ENCODE data around the gene ZNF100.
A peak's percentile ranks its signal among the peaks of the same experiment; 100 is the strongest.
"Not testable (repeated sequence)": the region's sequence is repeated elsewhere in the genome, so short reads cannot be mapped to it uniquely, and the experiment has no call there.

ZNF100 gene

GRCh38 chr19:21766705-21767064 lies 694 bp downstream of the ZNF100 start:
- H3K4me3 ChIP-seq (ENCODE audit: low read depth, low read length), result peak overlapping the region; percentile 97
- POLR2A ChIA-PET, result interaction anchor here (1.2 to 1.6 kb wide), 9 partner anchors 10 to 1715 kb away, joined by 3 to 26 read pairs (median 6); partner anchors contain the start of genes ZNF43, ZNF431 and ZNF708
- TF ChIP-seq SP2 (tag by site-specific recombination; IDR thresholded peaks at IDR 0.05), result peak; percentile 27
- not testable (repeated sequence) for H3K9me3 ChIP-seq (ENCODE audit: control insufficient read depth, insufficient read depth, low read depth, low read length); H3K27ac ChIP-seq (ENCODE audit: extremely low read depth, low read depth, low read length); H3K4me1 ChIP-seq (ENCODE audit: control insufficient read depth, insufficient read depth, low read length)
- H3K36me3 ChIP-seq (ENCODE audit: control insufficient read depth in 2 of 2, insufficient read depth in 1 of 2, low read length in 2 of 2), result peaks cover 11 to 43% of the 10 kb centered on the region in 2 experiments; a peak in 2 of 3 replicates
- CTCF ChIA-PET, result interaction anchor here (0.6 kb wide), 1 partner anchor 377 kb away, joined by 3 read pairs; no protein-coding TSS in a partner anchor

- POLR2A ChIA-PET, result no interaction called here
- no peak overlapping the region for H3K4me3 ChIP-seq (ENCODE audit: low read depth, low read length)
These were observed 2.2 kb downstream of the ZNF100 start for GRCh38 chr19:21765151-21765550.

GRCh38 chr19:21761547-21761946 lies 5.8 kb downstream of the ZNF100 start:
- H3K4me1 ChIP-seq (ENCODE audit: control insufficient read depth, insufficient read depth, low read length); H3K9me3 ChIP-seq (ENCODE audit: control insufficient read depth, insufficient read depth, low read depth, low read length); H3K4me3 ChIP-seq (ENCODE audit: low read depth, low read length); H3K27ac ChIP-seq (ENCODE audit: extremely low read depth, low read depth, low read length); POLR2A ChIA-PET; CTCF ChIA-PET: not testable (repeated sequence)
- H3K36me3 ChIP-seq (ENCODE audit: control insufficient read depth in 2 of 2, insufficient read depth in 1 of 2, low read length in 2 of 2), result peaks cover 32 to 93% of the 10 kb centered on the region in 2 experiments

More at GRCh38 chr19:21765151-21765550, 2.2 kb downstream of the ZNF100 start:
- Histone ChIP-seq H3K4me1 (ENCODE audit: control insufficient read depth, insufficient read depth, low read length) (no peaks in the 10 kb centered on the region), H3K27ac (ENCODE audit: extremely low read depth, low read depth, low read length) (no peak overlapping the region), H3K9me3 (ENCODE audit: control insufficient read depth, insufficient read depth, low read depth, low read length) (no peaks in the 10 kb centered on the region), H3K36me3 (ENCODE audit: control insufficient read depth in 2 of 2, insufficient read depth in 1 of 2, low read length in 2 of 2) (peaks cover 20 to 57% of the 10 kb centered on the region in 2 experiments)
- CTCF ChIA-PET, result no interaction called here
- TF ChIP-seq KLF7 (tag by site-specific recombination; IDR thresholded peaks at IDR 0.05; ENCODE audit: borderline replicate concordance) (no peak), EGR2 (tag by site-specific recombination; IDR thresholded peaks at IDR 0.05; ENCODE audit: low read depth) (peak; percentile 26; the same call in 1 of the 2 replicates), ZNF561 (tag by site-specific recombination; IDR thresholded peaks at IDR 0.05; ENCODE audit: borderline replicate concordance) (no peak), OSR2 (tag by site-specific recombination; IDR thresholded peaks at IDR 0.05) (no peak), ZNF280D (tag by site-specific recombination; IDR thresholded peaks at IDR 0.05) (no peak), ZNF133 (tag by site-specific recombination; IDR thresholded peaks at IDR 0.05) (no peak)

GRCh38 chr19:21758296-21758695 lies 9.1 kb downstream of the ZNF100 start:
- TF ChIP-seq ZNF768 (tag by site-specific recombination; IDR thresholded peaks at IDR 0.05), result no peak
- no peak for TF ChIP-seq ZNF776 (tag by site-specific recombination; IDR thresholded peaks at IDR 0.05; ENCODE audit: borderline replicate concordance)
- TF ChIP-seq RBAK (tag by site-specific recombination; IDR thresholded peaks at IDR 0.05), result no peak
- no peak for TF ChIP-seq ZFP3 (tag by site-specific recombination; IDR thresholded peaks at IDR 0.05; ENCODE audit: low read depth)
- no peak for TF ChIP-seq IKZF3 (tag by site-specific recombination; IDR thresholded peaks at IDR 0.05)
- TF ChIP-seq ZNF645 (tag by site-specific recombination; IDR thresholded peaks at IDR 0.05), result no peak
- no peak for TF ChIP-seq ZNF169 (tag by site-specific recombination; IDR thresholded peaks at IDR 0.05)
- TF ChIP-seq ZNF184 (tag by site-specific recombination; IDR thresholded peaks at IDR 0.05), result no peak
- no peak for TF ChIP-seq ZNF211 (tag by site-specific recombination; IDR thresholded peaks at IDR 0.05; ENCODE audit: low read depth)
- TF ChIP-seq ZNF621 (tag by site-specific recombination; IDR thresholded peaks at IDR 0.05), result no peak
- no peak for TF ChIP-seq ZNF585B (tag by site-specific recombination; IDR thresholded peaks at IDR 0.05)
- TF ChIP-seq ZNF157 (tag by site-specific recombination; IDR thresholded peaks at IDR 0.05), result no peak
- TF ChIP-seq REPIN1 (tag by site-specific recombination; IDR thresholded peaks at IDR 0.05; ENCODE audit: low read depth), result no peak
- no peak for TF ChIP-seq ZNF701 (tag by site-specific recombination; IDR thresholded peaks at IDR 0.05)
- no peak for TF ChIP-seq PRDM6 (tag by site-specific recombination; IDR thresholded peaks at IDR 0.05)
- no peak for TF ChIP-seq YY1 (tag by site-specific recombination; IDR thresholded peaks at IDR 0.05)
- H3K9me3 ChIP-seq (ENCODE audit: control insufficient read depth, insufficient read depth, low read depth, low read length), result no peaks in the 10 kb centered on the region
- no peaks in the 10 kb centered on the region for H3K4me1 ChIP-seq (ENCODE audit: control insufficient read depth, insufficient read depth, low read length)
- H3K27ac ChIP-seq (ENCODE audit: extremely low read depth, low read depth, low read length), result no peak overlapping the region
- ChIA-PET POLR2A (no interaction called here), CTCF (no interaction called here)
- no peak overlapping the region for H3K4me3 ChIP-seq (ENCODE audit: low read depth, low read length)
- H3K36me3 ChIP-seq (ENCODE audit: control insufficient read depth in 2 of 2, insufficient read depth in 1 of 2, low read length in 2 of 2), result peaks cover 25 to 88% of the 10 kb centered on the region in 2 experiments
